22Rv1 (cell line): ENCODE results near the gene PHYKPL.

Source experiments
- ZFX ChIP-seq: fragments of 450-650 bp; IDR thresholded peaks from 2 replicates; pipeline ENCODE4 v1.6.1; 2017; ENCODE audit warnings: antibody characterized with exemption, borderline replicate concordance
- TF ChIP-seq, protein P1 (sequence below): fragments of 450-650 bp; IDR thresholded peaks from 2 replicates; pipeline ENCODE4 v1.5.1; 2017; ENCODE audit warnings: mild to moderate bottlenecking

DNA sequence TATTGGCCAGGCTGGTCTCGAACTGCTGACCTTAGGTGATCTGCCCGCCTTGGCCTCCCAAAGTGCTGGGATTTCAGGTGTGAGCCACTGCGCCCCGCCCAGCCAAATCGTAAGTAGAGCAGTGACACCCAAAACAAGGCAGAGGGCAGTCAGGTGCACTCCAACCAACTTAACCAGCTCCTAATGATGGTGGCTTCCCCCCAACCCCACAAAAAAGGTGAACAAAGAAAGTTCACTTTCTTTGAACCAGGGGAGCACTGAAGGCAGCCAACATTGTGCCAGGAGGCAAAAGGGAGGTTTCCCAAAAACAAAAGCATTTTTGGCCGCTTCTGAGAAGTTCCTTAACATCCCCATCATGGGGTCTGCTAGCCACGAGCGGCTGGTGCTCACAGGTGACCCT lies 55.0 kb downstream of the PHYKPL start:
- TF ChIP-seq, protein P1, sequence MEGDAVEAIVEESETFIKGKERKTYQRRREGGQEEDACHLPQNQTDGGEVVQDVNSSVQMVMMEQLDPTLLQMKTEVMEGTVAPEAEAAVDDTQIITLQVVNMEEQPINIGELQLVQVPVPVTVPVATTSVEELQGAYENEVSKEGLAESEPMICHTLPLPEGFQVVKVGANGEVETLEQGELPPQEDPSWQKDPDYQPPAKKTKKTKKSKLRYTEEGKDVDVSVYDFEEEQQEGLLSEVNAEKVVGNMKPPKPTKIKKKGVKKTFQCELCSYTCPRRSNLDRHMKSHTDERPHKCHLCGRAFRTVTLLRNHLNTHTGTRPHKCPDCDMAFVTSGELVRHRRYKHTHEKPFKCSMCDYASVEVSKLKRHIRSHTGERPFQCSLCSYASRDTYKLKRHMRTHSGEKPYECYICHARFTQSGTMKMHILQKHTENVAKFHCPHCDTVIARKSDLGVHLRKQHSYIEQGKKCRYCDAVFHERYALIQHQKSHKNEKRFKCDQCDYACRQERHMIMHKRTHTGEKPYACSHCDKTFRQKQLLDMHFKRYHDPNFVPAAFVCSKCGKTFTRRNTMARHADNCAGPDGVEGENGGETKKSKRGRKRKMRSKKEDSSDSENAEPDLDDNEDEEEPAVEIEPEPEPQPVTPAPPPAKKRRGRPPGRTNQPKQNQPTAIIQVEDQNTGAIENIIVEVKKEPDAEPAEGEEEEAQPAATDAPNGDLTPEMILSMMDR, result no peak
- no peak for TF ChIP-seq ZFX
